Adipocyte (in vitro differentiated cells): ENCODE measurements around the gene SLC35A5.
"Not testable (repeated sequence)": the region's sequence is repeated elsewhere in the genome, so short reads cannot be mapped to it uniquely, and the experiment has no call there.

Experiments used
- DNase-seq: peaks from one replicate; pipeline ENCODE4 v3.0.0-alpha.2; 2015; ENCODE audit warnings: low read depth
- H3K27me3 ChIP-seq: replicated peaks from 2 replicates; pipeline ENCODE4 v1.7.0; 2013; ENCODE audit warnings: mild to moderate bottlenecking, low read length, moderate library complexity; ENCODE audit not compliant: control insufficient read depth, insufficient read depth
- H3K36me3 ChIP-seq: 2 replicates; pipeline ENCODE4 v1.7.0; 2013; ENCODE audit warnings: low read length, mild to moderate bottlenecking, moderate library complexity; ENCODE audit not compliant: control insufficient read depth, insufficient read depth, severe bottlenecking
- H3K4me1 ChIP-seq: 2 replicates; pipeline ENCODE4 v1.7.0; 2013; ENCODE audit warnings: mild to moderate bottlenecking, low read length, moderate library complexity; ENCODE audit not compliant: control insufficient read depth, insufficient read depth
- H3K4me3 ChIP-seq: 2 replicates; pipeline ENCODE4 v1.7.0; 2013; ENCODE audit warnings: mild to moderate bottlenecking, low read length, moderate library complexity
- H3K9ac ChIP-seq: 2 replicates; pipeline ENCODE4 v1.7.0; 2013; ENCODE audit warnings: mild to moderate bottlenecking, low read length, moderate library complexity
- H3K9me3 ChIP-seq: 2 replicates; pipeline ENCODE4 v1.7.0; 2013; ENCODE audit warnings: mild to moderate bottlenecking, low read length, moderate library complexity; ENCODE audit not compliant: control insufficient read depth

The SLC35A5 gene

DNA sequence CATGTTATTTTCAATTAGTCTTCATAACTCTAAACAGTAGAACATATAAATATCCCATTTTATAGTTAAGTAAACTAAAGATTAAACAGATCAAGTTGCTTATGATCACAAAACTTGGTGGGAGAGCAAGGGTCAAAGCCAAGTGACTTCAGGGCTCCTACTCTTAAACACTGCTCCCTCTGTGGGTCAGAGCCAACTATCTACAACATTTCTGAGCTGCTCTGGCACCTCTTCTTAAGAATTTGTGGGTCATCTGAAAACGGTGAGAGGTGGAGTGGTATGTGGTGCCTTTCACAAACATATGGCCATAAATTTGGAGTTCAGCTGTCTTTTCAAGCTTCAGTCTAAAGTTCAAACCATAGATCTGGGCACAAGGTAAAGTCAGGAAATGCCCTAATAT, 11.0 kb upstream of the SLC35A5 start:
- Histone ChIP-seq H3K36me3 (peaks cover 32% of the 10 kb centered on the region), H3K4me1 (peaks cover 15% of the 10 kb centered on the region), H3K9me3 (no peaks in the 10 kb centered on the region), H3K4me3 (no peak overlapping the region), H3K9ac (no peak overlapping the region), H3K27me3 (no peaks in the 10 kb centered on the region)
- DNase-seq: no peak

DNA sequence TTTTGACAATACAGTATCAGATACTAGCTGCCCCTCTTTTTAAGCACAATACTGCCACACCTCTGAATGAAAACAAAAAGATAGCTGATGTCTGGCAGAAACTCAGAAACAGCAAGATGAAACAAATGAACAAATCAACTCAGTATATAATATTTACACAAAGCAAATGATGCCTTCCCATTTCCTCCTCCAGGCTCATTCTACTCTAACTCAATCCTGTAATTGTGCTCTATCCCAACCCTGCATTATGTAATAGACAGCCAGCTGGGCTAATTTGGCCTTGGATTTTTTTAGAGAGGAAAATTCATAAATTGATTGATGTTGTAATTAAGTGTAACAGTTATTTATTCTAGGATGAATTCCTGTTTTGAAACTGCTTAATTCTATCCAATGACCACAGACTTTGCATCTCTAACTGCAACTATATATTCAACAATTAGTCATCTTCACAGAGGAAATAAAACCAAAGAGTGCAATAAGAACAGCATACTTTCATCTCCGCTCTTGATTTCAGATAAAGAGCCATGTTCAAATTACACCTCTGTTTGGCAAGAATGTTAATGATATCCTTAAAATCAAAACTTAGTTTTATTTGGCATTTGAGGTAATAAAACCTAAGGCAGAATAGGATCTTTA, 6.2 kb upstream of the SLC35A5 start:
- H3K9me3 ChIP-seq: no peaks in the 10 kb centered on the region
- H3K4me1 ChIP-seq: peaks cover 34% of the 10 kb centered on the region
- DNase-seq: no peak
- no peaks in the 10 kb centered on the region for H3K27me3 ChIP-seq
- H3K9ac ChIP-seq: no peak overlapping the region
- H3K36me3 ChIP-seq: peaks cover 5% of the 10 kb centered on the region
- no peak overlapping the region for H3K4me3 ChIP-seq

- Histone ChIP-seq H3K4me3 (no peak overlapping the region), H3K9ac (no peak overlapping the region), H3K36me3 (peaks cover 5% of the 10 kb centered on the region), H3K9me3 (no peaks in the 10 kb centered on the region), H3K4me1 (peaks cover 28% of the 10 kb centered on the region), H3K27me3 (no peaks in the 10 kb centered on the region)
- DNase-seq: no peak
These were observed 3.9 kb upstream of the SLC35A5 start for GRCh38 chr3:112557976-112558375.

- Histone ChIP-seq H3K4me3 (peak overlapping the region; percentile 96), H3K27me3 (no peaks in the 10 kb centered on the region), H3K4me1 (peaks cover 30% of the 10 kb centered on the region), H3K9ac (peak overlapping the region; percentile 95), H3K36me3 (peaks cover 10% of the 10 kb centered on the region), H3K9me3 (no peaks in the 10 kb centered on the region)
- peak; percentile 32 for DNase-seq
These were observed 1.5 kb upstream of the SLC35A5 start for GRCh38 chr3:112560307-112560706.

DNA sequence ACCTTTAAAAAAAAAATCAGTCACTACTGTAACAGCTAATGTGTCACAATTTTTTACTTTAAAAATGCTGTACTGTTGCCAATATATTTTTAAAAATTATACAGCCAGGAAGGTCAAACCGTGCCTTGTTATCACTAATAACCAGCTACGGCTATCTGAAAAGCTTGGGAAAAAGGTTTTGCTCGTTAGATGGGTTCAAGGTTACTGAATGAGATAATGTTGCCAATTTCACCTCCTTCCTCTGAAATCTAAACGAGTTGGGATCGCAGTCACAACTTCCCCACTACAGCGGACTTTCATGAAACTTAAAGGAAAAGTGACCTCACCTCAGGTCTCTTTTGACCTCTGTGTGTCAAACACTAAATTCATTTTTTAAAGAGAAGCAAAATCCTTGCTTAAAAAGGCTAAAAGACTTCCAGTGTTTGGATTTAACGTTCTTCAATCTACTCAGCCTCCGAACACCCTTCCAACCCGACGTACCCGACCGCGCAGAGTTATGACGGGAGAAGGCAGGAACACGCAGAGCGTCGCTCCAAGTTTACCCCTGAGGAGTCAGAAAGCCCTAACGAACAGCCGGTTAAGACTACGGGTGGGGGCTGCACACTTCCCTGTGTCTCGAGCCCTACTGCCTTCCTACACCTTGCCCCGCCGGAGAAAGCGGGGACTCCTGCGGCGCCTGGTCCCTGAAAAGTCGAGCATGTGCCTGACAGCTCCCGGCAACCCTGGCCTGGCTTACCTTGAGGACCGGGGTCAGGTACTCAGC, 943 bp upstream of the SLC35A5 start:
- peaks cover 25% of the 10 kb centered on the region for H3K4me1 ChIP-seq
- H3K36me3 ChIP-seq: peaks cover 11% of the 10 kb centered on the region
- H3K9ac ChIP-seq: peak overlapping the region; percentile 95
- H3K4me3 ChIP-seq: peak overlapping the region; percentile 96
- peak; percentile 93 for DNase-seq
- no peaks in the 10 kb centered on the region for H3K27me3 ChIP-seq
- no peaks in the 10 kb centered on the region for H3K9me3 ChIP-seq

DNA sequence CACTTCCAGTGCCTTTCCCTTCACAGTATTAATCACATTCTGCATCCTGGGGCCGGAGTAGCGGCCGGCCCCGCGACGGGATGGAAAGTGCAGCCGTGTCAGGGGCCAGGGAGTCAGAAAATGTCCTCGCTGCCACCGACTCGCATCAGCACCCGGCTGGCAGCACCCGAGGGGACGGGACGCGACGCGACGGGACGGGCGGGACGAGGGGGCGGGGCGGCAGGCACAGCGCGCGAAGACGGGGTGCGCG, 436 bp upstream of the SLC35A5 start:
- Histone ChIP-seq H3K4me1 (peaks cover 24% of the 10 kb centered on the region), H3K4me3 (peak overlapping the region; percentile 96), H3K27me3 (no peaks in the 10 kb centered on the region), H3K36me3 (peaks cover 11% of the 10 kb centered on the region), H3K9me3 (no peaks in the 10 kb centered on the region), H3K9ac (peak overlapping the region; percentile 95)
- no peak for DNase-seq

DNA sequence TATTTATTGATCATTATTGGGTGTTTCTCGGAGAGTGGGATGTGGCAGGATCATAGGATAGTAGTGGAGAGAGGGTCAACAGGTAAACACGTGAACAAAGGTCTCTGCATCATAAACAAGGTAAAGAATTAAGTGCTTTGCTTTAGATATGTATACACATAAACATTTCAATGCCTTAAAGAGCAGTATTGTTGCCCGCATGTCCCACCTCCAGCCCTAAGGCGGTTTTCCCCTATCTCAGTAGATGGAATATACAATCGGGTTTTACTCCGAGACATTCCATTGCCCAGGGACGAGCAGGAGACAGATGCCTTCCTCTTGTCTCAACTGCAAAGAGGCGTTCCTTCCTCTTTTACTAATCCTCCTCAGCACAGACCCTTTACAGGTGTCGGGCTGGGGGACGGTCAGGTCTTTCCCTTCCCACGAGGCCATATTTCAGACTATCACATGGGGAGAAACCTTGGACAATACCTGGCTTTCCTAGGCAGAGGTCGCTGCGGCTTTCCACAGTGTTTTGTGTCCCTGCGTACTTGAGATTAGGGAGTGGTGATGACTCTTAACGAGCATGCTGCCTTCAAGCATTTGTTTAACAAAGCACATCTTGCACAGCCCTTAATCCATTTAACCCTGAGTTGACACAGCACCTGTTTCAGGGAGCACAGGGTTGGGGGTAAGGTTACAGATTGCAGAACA, 2.5 kb downstream of the SLC35A5 start:
- not testable (repeated sequence) for H3K9ac ChIP-seq, DNase-seq, H3K27me3 ChIP-seq, H3K9me3 ChIP-seq, H3K4me3 ChIP-seq, H3K36me3 ChIP-seq
- peaks cover 19% of the 10 kb centered on the region for H3K4me1 ChIP-seq

DNA sequence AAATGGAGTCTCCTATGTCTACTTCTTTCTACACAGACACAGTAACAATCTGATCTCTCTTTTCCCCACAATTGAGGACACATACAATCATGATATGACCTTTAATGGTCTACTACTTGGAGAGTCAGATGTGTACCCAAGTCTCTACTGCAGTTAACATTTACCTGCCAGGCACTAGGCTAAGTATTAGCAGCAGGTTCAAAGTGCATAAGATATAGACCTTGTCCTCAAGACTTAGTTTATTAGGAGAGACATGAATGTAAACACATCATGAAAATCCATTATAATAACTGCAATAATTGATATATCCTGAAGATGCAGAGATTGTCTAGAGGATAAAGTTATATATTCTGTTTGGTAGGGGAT, 3.1 kb downstream of the SLC35A5 start:
- Histone ChIP-seq H3K4me3 (no peak overlapping the region), H3K9ac (no peak overlapping the region), H3K36me3 (peaks cover 15% of the 10 kb centered on the region), H3K9me3 (no peaks in the 10 kb centered on the region), H3K4me1 (peaks cover 13% of the 10 kb centered on the region), H3K27me3 (no peaks in the 10 kb centered on the region)
- DNase-seq: no peak

DNA sequence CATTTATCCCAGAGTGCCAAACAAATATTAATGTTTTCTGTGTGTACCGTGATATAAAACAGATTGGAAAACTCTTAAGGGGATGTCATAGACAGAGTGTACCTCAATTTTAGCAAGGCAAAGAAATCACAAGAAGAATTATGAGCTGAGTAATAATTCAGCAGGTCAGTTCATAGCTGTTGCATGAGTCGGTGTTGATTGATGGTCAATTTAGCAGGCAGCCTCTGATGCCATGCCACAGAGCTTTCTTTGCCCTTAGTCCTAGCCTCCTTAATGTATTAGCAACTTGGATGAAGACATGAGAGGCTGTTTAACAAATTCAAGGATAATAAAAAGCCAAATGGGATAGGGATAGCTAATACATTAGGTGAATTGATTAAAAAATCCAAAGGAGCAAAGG, 6.8 kb downstream of the SLC35A5 start:
- no peaks in the 10 kb centered on the region for H3K27me3 ChIP-seq
- no peaks in the 10 kb centered on the region for H3K9me3 ChIP-seq
- peaks cover 45% of the 10 kb centered on the region for H3K36me3 ChIP-seq
- H3K4me1 ChIP-seq: no peaks in the 10 kb centered on the region
- no peak for DNase-seq
- no peak overlapping the region for H3K4me3 ChIP-seq
- H3K9ac ChIP-seq: no peak overlapping the region

- no peak overlapping the region for H3K9ac ChIP-seq
- no peaks in the 10 kb centered on the region for H3K27me3 ChIP-seq
- H3K4me1 ChIP-seq: no peaks in the 10 kb centered on the region
- no peak overlapping the region for H3K4me3 ChIP-seq
- H3K36me3 ChIP-seq: peaks cover 51% of the 10 kb centered on the region
- H3K9me3 ChIP-seq: no peaks in the 10 kb centered on the region
- no peak for DNase-seq
These were observed 7.4 kb downstream of the SLC35A5 start for GRCh38 chr3:112569265-112569664.

DNA sequence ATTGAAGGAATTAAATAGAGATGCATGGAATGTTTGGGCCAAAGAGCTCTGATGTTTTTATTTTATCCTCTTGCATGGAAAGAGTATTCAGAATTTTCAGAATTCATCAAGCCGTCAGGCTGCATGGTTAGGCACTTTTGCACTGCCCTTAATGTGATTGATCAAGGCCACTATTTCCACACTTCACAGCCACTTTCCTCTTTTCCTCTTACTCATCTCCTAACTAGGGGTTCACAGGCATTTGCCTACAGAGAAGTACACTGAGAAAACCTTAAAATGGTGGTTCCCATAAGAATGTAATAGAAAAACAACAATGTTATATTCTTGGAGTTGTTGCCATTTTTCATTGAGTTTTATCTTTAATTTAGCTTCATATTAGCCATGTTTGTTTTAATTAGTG, 10.9 kb downstream of the SLC35A5 start:
- H3K4me3 ChIP-seq: no peak overlapping the region
- no peaks in the 10 kb centered on the region for H3K9me3 ChIP-seq
- no peaks in the 10 kb centered on the region for H3K4me1 ChIP-seq
- H3K36me3 ChIP-seq: peaks cover 56% of the 10 kb centered on the region
- H3K27me3 ChIP-seq: no peaks in the 10 kb centered on the region
- no peak for DNase-seq
- no peak overlapping the region for H3K9ac ChIP-seq
